ENCODE measurements around the gene ELAC1. TPM values are rescaled to one million over a fixed set of nuclear protein-coding genes. Genes with fewer than 3 reads are reported as not detected.
A peak's percentile ranks its signal among the peaks of the same experiment; 100 is the strongest.
"Not testable (repeated sequence)": the region's sequence is repeated elsewhere in the genome, so short reads cannot be mapped to it uniquely, and the experiment has no call there.

ELAC1 gene
- total RNA-seq, 1 experiment from 2014 or later = 4.4 TPM

DNA sequence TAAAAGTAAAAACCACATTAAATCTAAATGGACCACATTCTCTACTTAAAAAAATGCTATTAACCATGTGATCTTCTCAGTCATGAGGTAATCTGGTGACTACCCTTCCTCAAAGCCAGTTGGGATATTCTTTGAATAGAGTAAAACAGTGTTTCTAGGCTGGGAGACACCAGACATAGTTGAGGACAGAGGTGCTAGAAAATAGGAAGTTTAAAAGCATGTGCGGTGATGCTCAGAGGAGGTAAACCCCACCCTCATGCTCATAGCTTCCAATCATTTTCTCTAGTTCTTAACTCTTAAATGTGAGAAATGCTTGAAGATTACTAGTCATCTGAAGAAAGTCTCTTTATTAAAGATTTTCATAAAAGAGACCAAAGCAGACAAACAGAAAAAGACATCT, 30.7 kb upstream of the ELAC1 start:
- no TSS peak for BruUV-seq (replicated peaks)
- POLR2A ChIA-PET (ENCODE audit: unreplicated experiment) = no interaction called here
- no peak for ATAC-seq

DNA sequence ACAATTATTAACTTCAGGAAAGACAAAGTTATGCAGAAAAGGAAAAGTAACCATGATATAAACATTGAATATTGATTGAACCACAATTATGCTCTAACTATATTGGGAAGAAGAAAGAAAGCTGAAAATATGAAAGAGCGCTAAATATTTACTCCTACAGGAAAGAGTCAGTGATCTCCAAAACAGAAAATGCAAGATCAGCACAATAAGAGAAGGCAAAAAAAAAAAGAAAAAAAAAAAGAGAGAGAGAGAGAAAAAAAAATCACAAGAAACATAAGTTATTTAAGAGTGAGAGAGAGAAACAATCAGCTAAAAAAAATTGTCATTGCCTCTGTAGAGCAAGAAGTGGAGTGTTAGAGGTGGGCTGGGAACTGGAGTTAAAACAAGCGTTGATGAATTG, 28.9 kb upstream of the ELAC1 start:
- ChIA-PET CTCF (no interaction called here), POLR2A (ENCODE audit: unreplicated experiment) (interaction anchor here (0.6 kb wide), 2 partner anchors 47 to 657 kb away, joined by 6 to 9 read pairs; no protein-coding TSS in a partner anchor)
- no TSS peak for BruUV-seq (replicated peaks)
- DNase-seq (no peak), ATAC-seq (no peak)
- Histone ChIP-seq H3K27me3 (ENCODE audit: low read length) (no peaks in the 10 kb centered on the region), H2AFZ (ENCODE audit: low read length) (no peak overlapping the region), H3K79me2 (ENCODE audit: low read length) (no peaks in the 10 kb centered on the region), H3K4me3 (ENCODE audit: low read length) (no peak overlapping the region), H3K9me2 (replicated peaks; ENCODE audit: low read length) (no peaks in the 10 kb centered on the region), H4K20me1 (ENCODE audit: low read length) (no peaks in the 10 kb centered on the region), H3F3A (ENCODE audit: low read length, unreplicated experiment) (no peaks in the 10 kb centered on the region), H3K9ac (ENCODE audit: low read length) (no peak overlapping the region), H3K27ac (ENCODE audit: low read length) (no peak overlapping the region), H3K9me3 (ENCODE audit: low read length) (no peaks in the 10 kb centered on the region), H3K4me1 (ENCODE audit: insufficient read depth, low read length) (no peaks in the 10 kb centered on the region), H3K36me3 (ENCODE audit: low read depth, low read length) (no peaks in the 10 kb centered on the region), H3K4me2 (ENCODE audit: low read length) (no peak overlapping the region)
- intact Hi-C loops (cut with micrococcal nuclease) = no loop called here
- no peak for TF ChIP-seq EZH2 (IDR thresholded peaks at IDR 0.05; ENCODE audit: low read length, unreplicated experiment)
- TF ChIP-seq CTCF (conservative IDR thresholded peaks at IDR 0.05; ENCODE audit: low read depth, low read length) = no peak
- TF ChIP-seq EZH2phosphoT487 (IDR thresholded peaks at IDR 0.05; ENCODE audit: borderline replicate concordance, low read length) = no peak

More for the DNA sequence above, 30.7 kb upstream of the ELAC1 start:
- Histone ChIP-seq H2AFZ (ENCODE audit: low read length) (no peak overlapping the region), H3K9me3 (ENCODE audit: low read length) (no peaks in the 10 kb centered on the region), H3K9me2 (replicated peaks; ENCODE audit: low read length) (no peaks in the 10 kb centered on the region), H3K27ac (ENCODE audit: low read length) (no peak overlapping the region), H3F3A (ENCODE audit: low read length, unreplicated experiment) (no peaks in the 10 kb centered on the region), H3K4me3 (ENCODE audit: low read length) (no peak overlapping the region), H3K4me2 (ENCODE audit: low read length) (no peak overlapping the region), H3K4me1 (ENCODE audit: insufficient read depth, low read length) (no peaks in the 10 kb centered on the region), H3K36me3 (ENCODE audit: low read depth, low read length) (no peaks in the 10 kb centered on the region), H3K79me2 (ENCODE audit: low read length) (no peaks in the 10 kb centered on the region), H3K27me3 (ENCODE audit: low read length) (no peaks in the 10 kb centered on the region), H3K9ac (ENCODE audit: low read length) (no peak overlapping the region), H4K20me1 (ENCODE audit: low read length) (no peaks in the 10 kb centered on the region)
- no peak for DNase-seq
- intact Hi-C loops (cut with micrococcal nuclease) = no loop called here
- TF ChIP-seq EZH2phosphoT487 (IDR thresholded peaks at IDR 0.05; ENCODE audit: borderline replicate concordance, low read length) (no peak), CTCF (conservative IDR thresholded peaks at IDR 0.05; ENCODE audit: low read depth, low read length) (no peak), EZH2 (IDR thresholded peaks at IDR 0.05; ENCODE audit: low read length, unreplicated experiment) (no peak)
- CTCF ChIA-PET = no interaction called here

DNA sequence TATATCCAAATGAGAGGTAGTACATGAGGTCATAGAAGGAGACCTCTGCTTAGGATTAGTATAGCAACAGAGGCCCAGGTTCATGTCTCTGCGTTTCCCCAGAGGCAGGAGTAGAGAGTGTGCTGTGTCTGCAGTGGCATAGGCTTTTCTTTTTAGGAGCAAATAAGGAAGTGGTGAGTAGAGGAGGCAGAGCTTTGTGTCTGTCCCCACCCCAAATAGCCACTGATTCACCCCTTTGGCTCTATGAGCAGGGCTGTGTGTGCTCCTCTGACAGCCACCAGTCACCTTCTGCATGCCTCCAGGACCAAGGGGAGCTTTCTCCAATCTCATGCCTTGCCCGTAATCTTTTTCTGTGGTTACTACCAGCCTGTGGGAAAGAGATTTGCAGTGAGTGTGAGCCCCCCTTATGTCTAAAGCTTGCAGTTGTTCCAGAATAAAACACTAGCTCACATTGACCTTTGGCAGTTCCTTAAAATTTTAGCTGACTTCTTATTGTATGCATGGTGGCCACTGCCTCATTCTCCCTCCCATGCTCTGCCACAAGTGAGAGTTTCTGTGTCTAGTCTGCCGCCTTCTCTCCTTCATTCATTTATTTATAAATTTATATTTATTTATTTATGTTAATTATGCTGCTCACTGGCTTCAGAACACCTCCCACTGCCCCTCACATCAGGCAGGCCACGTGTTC, 23.5 kb upstream of the ELAC1 start:
- ATAC-seq = peak; percentile 49; the same call in 1 of the 2 replicates
- intact Hi-C loops (cut with micrococcal nuclease) = no loop called here
- Histone ChIP-seq H3K9me3 (ENCODE audit: low read length) (no peaks in the 10 kb centered on the region), H3K36me3 (ENCODE audit: low read depth, low read length) (no peaks in the 10 kb centered on the region), H3K4me2 (ENCODE audit: low read length) (no peak overlapping the region), H2AFZ (ENCODE audit: low read length) (no peak overlapping the region), H3K4me1 (ENCODE audit: insufficient read depth, low read length) (no peaks in the 10 kb centered on the region; the same call in 1 of the 2 replicates), H3K9ac (ENCODE audit: low read length) (no peak overlapping the region), H3K27me3 (ENCODE audit: low read length) (no peaks in the 10 kb centered on the region), H4K20me1 (ENCODE audit: low read length) (no peaks in the 10 kb centered on the region), H3K79me2 (ENCODE audit: low read length) (no peaks in the 10 kb centered on the region), H3F3A (ENCODE audit: low read length, unreplicated experiment) (no peaks in the 10 kb centered on the region), H3K4me3 (ENCODE audit: low read length) (no peak overlapping the region), H3K9me2 (replicated peaks; ENCODE audit: low read length) (no peaks in the 10 kb centered on the region), H3K27ac (ENCODE audit: low read length) (no peak overlapping the region)
- ChIA-PET POLR2A (ENCODE audit: unreplicated experiment) (no interaction called here), CTCF (no interaction called here)
- peak; percentile 1 for DNase-seq
- TF ChIP-seq CTCF (conservative IDR thresholded peaks at IDR 0.05; ENCODE audit: low read depth, low read length) (no peak), EZH2 (IDR thresholded peaks at IDR 0.05; ENCODE audit: low read length, unreplicated experiment) (no peak), EZH2phosphoT487 (IDR thresholded peaks at IDR 0.05; ENCODE audit: borderline replicate concordance, low read length) (no peak)
- BruUV-seq (replicated peaks) = no TSS peak

DNA sequence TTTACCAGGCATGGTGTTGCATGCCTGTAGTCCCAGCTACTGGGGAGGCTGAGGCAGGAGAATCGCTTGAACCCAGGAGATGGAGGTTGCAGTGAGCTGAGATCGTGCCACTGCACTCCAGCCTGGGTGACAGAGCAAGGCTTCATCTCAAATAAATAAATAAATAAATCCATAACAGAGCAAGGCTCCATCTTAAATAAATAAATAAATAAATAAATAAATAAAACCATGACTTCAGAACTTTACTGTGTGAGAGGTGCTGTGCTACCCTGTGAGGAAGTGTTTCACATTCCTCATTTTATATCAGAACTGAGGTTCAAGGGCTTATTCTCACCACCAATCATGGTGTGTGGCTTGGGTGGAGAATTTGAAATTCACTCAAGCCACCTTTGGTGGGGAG, 21.9 kb upstream of the ELAC1 start:
- H3K27me3 ChIP-seq (ENCODE audit: low read length); BruUV-seq (replicated peaks); H3K4me2 ChIP-seq (ENCODE audit: low read length); H3K9me3 ChIP-seq (ENCODE audit: low read length); H3K9ac ChIP-seq (ENCODE audit: low read length); H4K20me1 ChIP-seq (ENCODE audit: low read length); H3K9me2 ChIP-seq (replicated peaks; ENCODE audit: low read length); ATAC-seq; H2AFZ ChIP-seq (ENCODE audit: low read length); CTCF ChIA-PET; intact Hi-C loops (cut with micrococcal nuclease); H3K4me1 ChIP-seq (ENCODE audit: insufficient read depth, low read length); POLR2A ChIA-PET (ENCODE audit: unreplicated experiment); H3K4me3 ChIP-seq (ENCODE audit: low read length); H3F3A ChIP-seq (ENCODE audit: low read length, unreplicated experiment); H3K36me3 ChIP-seq (ENCODE audit: low read depth, low read length); DNase-seq; H3K79me2 ChIP-seq (ENCODE audit: low read length); H3K27ac ChIP-seq (ENCODE audit: low read length): not testable (repeated sequence)

Measured in PC-3 (cell line).